CD4-positive, alpha-beta T cell treated with Interleukin-21 for 1 hour (primary cell): ENCODE measurements around the gene ADAMTS2.

Experiments used
- DNase-seq: peaks from one replicate; pipeline ENCODE4 v3.0.0-alpha.2; 2020

ADAMTS2 gene

GRCh38 chr5:179152941-179153340, 192.3 kb downstream of the ADAMTS2 start:
- no peak for DNase-seq

GRCh38 chr5:179152144-179152895, 192.9 kb downstream of the ADAMTS2 start:
- DNase-seq, result no peak

- DNase-seq, result no peak
Observed at GRCh38 chr5:179151286-179152118, 193.8 kb downstream of the ADAMTS2 start.

GRCh38 chr5:179150011-179150410, 195.2 kb downstream of the ADAMTS2 start:
- no peak for DNase-seq

- DNase-seq, result no peak
Observed at GRCh38 chr5:179149278-179149677, 196.0 kb downstream of the ADAMTS2 start.

GRCh38 chr5:179148703-179149170, 196.5 kb downstream of the ADAMTS2 start:
- DNase-seq, result no peak

- DNase-seq, result no peak
Observed at GRCh38 chr5:179147991-179148702, 197.1 kb downstream of the ADAMTS2 start.

GRCh38 chr5:179146277-179146676, 199.0 kb downstream of the ADAMTS2 start:
- DNase-seq, result peak; percentile 11

- DNase-seq, result no peak
Observed at GRCh38 chr5:179143446-179143845, 201.8 kb downstream of the ADAMTS2 start.

- no peak for DNase-seq
Observed at GRCh38 chr5:179142434-179143198, 202.6 kb downstream of the ADAMTS2 start.

GRCh38 chr5:179141867-179142266, 203.4 kb downstream of the ADAMTS2 start:
- no peak for DNase-seq

GRCh38 chr5:179140293-179140692, 205.0 kb downstream of the ADAMTS2 start:
- no peak for DNase-seq

- no peak for DNase-seq
Observed at GRCh38 chr5:179139936-179140235, 205.4 kb downstream of the ADAMTS2 start.

GRCh38 chr5:179139111-179139935, 205.9 kb downstream of the ADAMTS2 start:
- no peak for DNase-seq

- DNase-seq, result no peak
Observed at GRCh38 chr5:179138568-179138925, 206.7 kb downstream of the ADAMTS2 start.

GRCh38 chr5:179137643-179138567, 207.4 kb downstream of the ADAMTS2 start:
- no peak for DNase-seq

GRCh38 chr5:179137016-179137642, 208.1 kb downstream of the ADAMTS2 start:
- DNase-seq, result no peak

GRCh38 chr5:179135441-179136215, 209.6 kb downstream of the ADAMTS2 start:
- DNase-seq, result no peak

GRCh38 chr5:179135006-179135405, 210.3 kb downstream of the ADAMTS2 start:
- DNase-seq, result no peak
